GM12873 (cell line): Measurements from ENCODE around the gene CEL.

ENCODE experiments used
- TF ChIP-seq, protein P1 (sequence below): IDR thresholded peaks from 2 replicates; pipeline ENCODE4 v1.5.1; 2012; ENCODE audit warnings: low read depth, mild to moderate bottlenecking, moderate library complexity, low read length, control low read depth; ENCODE audit not compliant: insufficient read depth; ENCODE audit errors: missing control alignments

The CEL gene

GRCh38 chr9:133087429-133088145, 25.8 kb downstream of the CEL start:
- TF ChIP-seq, protein P1, sequence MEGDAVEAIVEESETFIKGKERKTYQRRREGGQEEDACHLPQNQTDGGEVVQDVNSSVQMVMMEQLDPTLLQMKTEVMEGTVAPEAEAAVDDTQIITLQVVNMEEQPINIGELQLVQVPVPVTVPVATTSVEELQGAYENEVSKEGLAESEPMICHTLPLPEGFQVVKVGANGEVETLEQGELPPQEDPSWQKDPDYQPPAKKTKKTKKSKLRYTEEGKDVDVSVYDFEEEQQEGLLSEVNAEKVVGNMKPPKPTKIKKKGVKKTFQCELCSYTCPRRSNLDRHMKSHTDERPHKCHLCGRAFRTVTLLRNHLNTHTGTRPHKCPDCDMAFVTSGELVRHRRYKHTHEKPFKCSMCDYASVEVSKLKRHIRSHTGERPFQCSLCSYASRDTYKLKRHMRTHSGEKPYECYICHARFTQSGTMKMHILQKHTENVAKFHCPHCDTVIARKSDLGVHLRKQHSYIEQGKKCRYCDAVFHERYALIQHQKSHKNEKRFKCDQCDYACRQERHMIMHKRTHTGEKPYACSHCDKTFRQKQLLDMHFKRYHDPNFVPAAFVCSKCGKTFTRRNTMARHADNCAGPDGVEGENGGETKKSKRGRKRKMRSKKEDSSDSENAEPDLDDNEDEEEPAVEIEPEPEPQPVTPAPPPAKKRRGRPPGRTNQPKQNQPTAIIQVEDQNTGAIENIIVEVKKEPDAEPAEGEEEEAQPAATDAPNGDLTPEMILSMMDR: no peak

GRCh38 chr9:133088146-133088750, 26.5 kb downstream of the CEL start:
- TF ChIP-seq, protein P1: no peak

GRCh38 chr9:133088756-133089155, 27.0 kb downstream of the CEL start:
- TF ChIP-seq, protein P1: no peak

- TF ChIP-seq, protein P1: no peak
Measured at GRCh38 chr9:133089271-133089671, 27.5 kb downstream of the CEL start.

GRCh38 chr9:133090187-133090586, 28.4 kb downstream of the CEL start:
- TF ChIP-seq, protein P1: no peak

DNA sequence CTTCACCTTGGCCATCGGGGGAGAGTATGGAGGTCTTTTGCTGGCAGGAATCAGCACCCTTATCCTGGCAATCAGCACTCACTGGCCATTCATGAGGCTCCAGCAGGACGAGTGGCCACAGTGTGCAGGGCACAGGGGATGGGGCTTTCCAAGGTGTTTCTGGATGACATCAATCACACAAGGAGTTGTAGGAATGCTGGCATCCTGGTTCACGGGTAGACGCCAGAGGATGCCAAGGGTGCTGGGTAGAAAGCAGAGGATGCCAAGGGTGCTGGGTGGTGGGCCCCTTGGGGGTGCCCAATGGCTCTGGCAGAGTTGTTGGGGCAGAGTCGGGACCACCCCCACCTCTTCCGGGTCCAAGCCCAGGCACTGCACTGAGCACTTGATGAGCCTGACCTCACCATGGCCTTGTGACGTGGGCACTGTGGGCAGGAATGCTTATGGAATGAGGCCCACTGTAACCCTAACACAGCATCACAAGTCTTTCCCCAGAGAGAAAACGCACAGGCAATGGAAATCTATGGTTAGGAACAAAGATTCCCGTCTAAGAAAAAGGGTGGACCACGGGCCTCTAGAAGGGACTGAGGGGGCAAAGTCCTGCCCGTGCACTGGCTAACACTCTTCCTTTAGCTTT, 29.1 kb downstream of the CEL start:
- TF ChIP-seq, protein P1: no peak

DNA sequence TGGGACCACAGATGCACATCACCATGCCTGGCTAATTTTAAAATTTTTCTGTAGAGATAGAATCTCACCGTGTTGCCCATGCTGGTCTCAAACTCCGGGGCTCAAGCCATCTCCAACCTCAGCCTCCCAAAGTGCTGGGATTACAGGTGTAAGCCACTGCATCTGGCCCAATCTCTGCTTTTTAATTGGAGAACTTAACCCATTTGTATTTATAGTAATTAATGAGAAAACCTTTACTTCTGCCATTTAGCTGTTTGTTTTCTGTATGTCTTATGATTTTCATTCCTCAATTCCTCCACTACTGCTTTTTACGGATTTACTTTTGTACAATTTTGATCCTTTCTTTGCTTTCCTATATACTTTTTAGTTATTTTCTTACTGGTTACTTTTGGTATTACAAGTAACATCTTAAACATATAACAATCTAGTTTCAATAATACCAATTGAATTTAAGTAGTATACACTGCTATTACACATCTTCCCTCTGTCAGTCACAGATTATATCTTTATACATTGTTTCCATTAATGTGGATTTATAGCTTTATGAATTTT, 33.1 kb downstream of the CEL start:
- TF ChIP-seq, protein P1: no peak
